H1 (cell line): Measurements from ENCODE around the gene ARHGAP10. TPM values are rescaled to one million over a fixed set of nuclear protein-coding genes. Genes with fewer than 3 reads are reported as not detected.

Experiments
- ZNF274 ChIP-seq: IDR thresholded peaks from 2 replicates; pipeline ENCODE4 v1.7.0; 2012; ENCODE audit warnings: low read length, borderline replicate concordance; ENCODE audit errors: extremely low read depth
- polyA plus RNA-seq, 7 experiments: library from polyadenylated mRNA; depleted of rRNA in 3 of 7; stranded (reverse) in 5 of 7; unstranded in 2 of 7; fragments of >200 nt in 5 of 7; fragments of 200-250 nt in 2 of 7; gene quantifications; 1 replicate in 5 of 7; 2 replicates in 1 of 7; 4 replicates in 1 of 7; pipeline versions ENCODE4 v1.2.1 to v1.2.3, GENCODE V29; 2011 to 2013; ENCODE audit warnings: missing spikeins in 2 of 7, mixed read lengths in 2 of 7
- total RNA-seq: library from RNA; stranded (reverse); fragmentation: NEBNext Ultra II Directional; extraction: Animal tissue kit (Norgen Biotek cat#: 25700); gene quantifications from 2 replicates; pipeline ENCODE4 v1.2.1, GENCODE V29; 2021

Gene ARHGAP10
- total and polyA plus RNA-seq, 2 of the 8 experiments (the other 6 are each of a cell fraction or from before 2014, with no cell fraction given): 3.7 to 6.1 TPM

- no peak for TF ChIP-seq ZNF274
Measured at GRCh38 chr4:147764337-147764736, 32.4 kb downstream of the ARHGAP10 start (continued).
